Hypothalamus (tissue), 51 donors: ENCODE measurements around the gene PCSK2.

Experiments
- DNase-seq, 51 donors: peaks; one replicate each; lab custom pipeline; 2025; lab: John Stamatoyannopoulos, UW

The PCSK2 gene

GRCh38 chr20:17326096-17326495 is 99.3 kb downstream of the PCSK2 start:
- DNase-seq: no peak

DNA sequence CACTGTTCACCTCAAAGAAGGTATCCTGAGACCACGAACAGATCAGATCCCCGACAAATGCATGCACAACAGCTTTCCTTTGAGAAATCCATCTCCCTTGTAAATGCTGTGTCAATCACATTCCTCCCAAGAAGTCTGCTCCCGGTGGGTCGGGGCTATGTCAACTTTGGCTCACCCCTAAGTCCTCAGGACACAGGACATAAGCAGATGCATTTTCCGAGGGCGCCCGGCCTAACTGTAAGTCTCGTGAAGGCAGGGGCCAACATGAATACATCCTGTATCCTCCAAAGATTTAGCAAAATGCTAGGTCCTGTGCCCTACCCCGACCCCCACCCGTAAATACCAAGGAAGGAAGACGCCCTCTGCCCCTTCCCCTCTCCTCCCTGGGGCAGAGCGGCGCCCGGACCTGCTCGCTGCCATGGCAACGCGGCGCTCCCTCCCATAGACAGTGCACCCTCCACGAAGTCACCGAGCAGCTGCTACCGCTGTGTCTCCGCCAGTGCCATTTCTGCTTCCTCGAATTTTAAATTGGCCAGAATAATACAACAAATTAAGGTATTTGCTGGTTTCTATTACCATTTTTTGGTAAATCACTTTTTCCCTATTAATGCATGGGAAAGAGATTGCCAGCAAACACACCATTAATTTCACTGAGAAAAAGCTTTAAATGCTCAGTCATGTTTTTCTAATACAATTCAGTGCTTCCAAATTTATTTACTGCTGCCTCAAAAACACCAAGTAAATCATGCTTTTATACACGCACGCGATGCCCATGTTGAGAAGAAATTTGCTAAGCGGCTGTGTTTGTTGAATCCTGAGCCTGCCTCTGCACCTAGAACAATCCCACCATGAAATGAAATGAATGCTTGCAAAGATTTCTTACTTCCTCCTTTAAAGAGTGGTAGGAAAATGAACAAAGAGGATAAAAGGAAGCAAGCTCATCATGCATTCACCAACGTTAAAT is 100.6 kb downstream of the PCSK2 start:
- DNase-seq: peak in 11 of 51 donors; percentile 1 to 21 (median 7)

DNA sequence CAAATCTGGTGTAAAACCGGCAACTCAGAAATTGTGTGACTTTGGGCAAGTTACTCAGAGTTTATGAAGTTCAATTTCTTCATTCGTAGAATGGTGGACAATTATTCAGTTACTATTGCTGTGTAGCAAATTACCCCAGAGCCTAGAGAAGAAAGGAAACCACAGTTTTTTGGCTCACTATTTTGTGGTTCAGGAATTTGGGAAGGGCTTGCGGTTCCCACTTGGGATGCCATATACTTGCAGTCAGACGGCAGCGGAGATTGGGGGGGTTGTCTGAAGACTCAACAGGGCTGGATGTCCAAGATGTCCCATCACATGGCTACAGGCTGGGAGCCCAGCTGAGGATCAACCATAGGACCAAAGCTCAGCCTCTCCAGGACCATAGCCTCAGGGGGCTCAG is 108.1 kb downstream of the PCSK2 start:
- DNase-seq: no peak

- DNase-seq: no peak
Measured at GRCh38 chr20:17339000-17339399, 112.2 kb downstream of the PCSK2 start.

- DNase-seq: no peak
Measured at GRCh38 chr20:17343091-17343490, 116.3 kb downstream of the PCSK2 start.

GRCh38 chr20:17343656-17344452 is 117.0 kb downstream of the PCSK2 start:
- no peak for DNase-seq

DNA sequence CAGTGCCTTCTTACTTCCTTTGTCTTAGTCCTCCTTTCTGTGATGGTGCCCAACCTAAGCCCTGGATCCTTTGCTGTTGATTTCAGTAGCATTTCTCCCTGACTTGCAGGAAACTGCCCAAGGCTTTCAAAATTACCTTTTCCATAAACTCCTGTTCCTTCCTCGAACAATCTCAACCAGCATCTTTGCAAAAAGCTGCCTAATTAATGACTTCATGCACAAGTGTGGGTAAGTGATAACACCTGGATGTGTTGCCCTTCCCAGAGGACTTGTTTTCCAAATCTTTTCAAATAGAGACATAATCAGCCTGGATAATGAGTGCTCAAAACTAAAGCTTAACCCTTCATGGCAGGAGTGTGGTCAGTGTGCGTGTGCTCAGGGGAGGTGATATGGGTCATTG is 118.0 kb downstream of the PCSK2 start:
- no peak for DNase-seq

DNA sequence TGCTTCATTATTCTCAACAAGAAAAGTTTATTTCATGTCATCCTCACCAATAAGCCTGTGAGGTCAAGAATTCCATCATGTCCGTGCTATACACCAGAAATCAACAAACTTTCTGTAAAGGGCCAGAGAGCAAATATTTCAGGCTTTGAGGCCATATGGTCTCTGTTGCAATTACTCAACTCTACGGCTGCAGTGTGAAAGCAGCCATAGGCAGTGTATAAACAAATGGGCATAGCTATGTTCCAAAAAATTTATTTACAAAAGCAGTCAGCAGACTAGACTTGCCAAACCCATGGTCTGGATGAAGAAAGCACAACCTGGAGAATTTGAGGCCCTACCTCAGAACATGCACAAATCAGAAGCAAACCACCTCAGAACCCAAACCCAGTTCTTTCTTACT is 118.5 kb downstream of the PCSK2 start:
- DNase-seq: no peak

- no peak for DNase-seq
Measured at GRCh38 chr20:17350321-17350720, 123.5 kb downstream of the PCSK2 start.

- DNase-seq: no peak
Measured at GRCh38 chr20:17357238-17357637, 130.4 kb downstream of the PCSK2 start.

DNA sequence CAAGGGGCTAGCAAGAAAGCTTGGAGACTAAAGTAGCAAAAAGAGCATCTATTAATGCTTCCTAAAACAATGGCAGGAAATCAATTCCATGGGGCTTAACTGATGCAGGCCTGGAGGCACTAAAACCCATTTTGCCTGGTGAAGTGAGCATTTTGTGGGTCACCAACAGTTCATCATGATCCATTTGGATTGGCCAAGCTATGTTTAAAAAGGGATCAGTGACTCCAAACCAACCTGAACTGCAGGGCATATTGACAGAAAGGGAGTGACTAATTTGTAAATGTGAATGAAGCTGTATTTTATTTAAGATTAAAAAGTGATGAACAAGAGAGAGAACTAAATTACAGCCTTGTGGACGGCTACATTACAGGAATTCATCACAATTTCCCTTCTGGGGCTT is 132.0 kb downstream of the PCSK2 start:
- DNase-seq: no peak

- no peak for DNase-seq
Measured at GRCh38 chr20:17364681-17365080, 137.8 kb downstream of the PCSK2 start.

DNA sequence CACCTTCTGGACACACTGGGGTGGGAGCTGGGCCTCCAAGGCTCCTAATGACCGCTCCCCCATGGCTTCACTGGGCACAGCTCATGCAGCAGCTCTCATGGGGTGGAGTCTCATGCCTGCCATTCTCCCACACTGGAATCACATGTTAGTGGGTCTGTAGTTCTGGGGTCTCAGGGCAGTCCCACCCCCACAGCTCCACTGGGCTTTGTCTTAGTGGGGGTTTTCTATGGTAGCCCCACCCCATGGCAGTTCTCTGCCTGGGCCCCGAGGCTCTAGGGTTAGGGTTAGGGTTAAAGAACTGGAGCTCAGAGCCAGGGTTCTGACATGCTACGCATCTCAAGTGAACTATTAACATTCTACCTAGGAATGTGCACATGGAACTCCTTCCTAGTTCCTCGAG is 139.0 kb downstream of the PCSK2 start:
- DNase-seq: no peak

- no peak for DNase-seq
Measured at GRCh38 chr20:17369506-17369905, 142.7 kb downstream of the PCSK2 start.

DNA sequence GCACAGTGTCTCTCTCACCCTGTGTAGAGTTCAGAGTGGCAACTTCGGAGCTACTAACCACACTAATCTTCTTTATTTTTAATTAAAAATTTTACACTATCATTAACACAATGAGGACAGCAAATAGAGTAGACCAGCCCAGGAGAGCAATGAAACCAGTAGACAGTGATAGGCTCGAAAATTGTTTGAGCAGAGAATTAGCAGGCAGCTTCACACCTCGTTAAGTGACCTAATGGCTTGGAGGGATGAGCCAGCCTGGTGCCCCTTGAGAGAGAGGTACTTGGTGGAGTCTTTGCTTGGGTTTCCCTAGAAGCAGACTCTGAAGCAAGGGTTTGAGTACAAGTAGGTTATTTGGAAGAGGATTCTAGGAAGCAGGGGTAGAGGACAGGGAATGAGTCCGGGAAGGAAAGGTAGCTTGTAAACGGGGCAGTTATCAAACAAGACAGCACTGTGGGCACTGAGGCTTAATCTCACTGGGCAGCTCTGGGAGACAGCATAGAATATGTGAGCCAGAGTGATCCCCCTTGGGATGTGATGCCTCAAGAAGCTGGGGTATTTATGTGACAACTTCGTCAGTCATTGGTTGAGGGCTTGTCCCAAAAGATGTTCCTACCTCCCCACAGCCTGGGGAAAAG is 146.1 kb downstream of the PCSK2 start:
- no peak for DNase-seq

DNA sequence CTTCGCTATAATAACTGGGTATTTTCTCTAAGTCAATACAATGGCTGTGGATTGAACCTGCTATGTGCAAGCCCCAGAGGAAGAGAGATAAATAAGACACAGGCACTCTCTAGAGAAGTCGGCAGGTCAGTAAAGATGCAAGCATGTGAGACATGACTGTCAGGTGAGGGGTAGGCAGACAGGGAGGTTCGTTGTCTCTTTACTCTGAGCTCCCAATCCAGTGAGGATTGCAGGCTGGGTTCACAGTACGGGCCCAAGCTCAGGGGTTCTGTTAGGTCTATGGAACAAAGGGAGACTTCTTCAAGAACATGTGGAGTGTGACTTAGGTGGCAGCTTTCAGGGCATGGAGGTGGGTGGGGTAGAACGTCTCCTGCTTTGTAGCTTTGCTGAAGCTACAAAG is 147.2 kb downstream of the PCSK2 start:
- no peak for DNase-seq

DNA sequence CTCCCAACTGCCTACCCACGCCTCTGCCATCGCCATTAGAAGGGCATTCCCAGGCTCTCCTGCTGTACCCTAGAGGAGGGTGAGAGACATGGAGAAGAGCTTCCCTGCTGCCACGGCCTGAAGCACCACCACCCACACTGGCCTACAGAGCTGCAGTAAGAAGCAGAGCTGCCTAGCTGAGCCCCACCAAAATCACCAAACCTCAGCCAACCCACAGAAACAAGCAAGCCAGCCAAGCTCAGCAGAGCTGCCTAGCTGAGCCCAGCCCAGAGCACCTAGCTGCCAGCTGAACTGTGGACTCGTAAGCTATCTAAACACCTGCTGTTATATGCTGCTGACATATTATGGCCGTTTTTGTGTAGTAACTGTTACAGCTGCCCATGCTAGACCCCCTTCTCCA is 149.2 kb downstream of the PCSK2 start:
- DNase-seq: no peak

DNA sequence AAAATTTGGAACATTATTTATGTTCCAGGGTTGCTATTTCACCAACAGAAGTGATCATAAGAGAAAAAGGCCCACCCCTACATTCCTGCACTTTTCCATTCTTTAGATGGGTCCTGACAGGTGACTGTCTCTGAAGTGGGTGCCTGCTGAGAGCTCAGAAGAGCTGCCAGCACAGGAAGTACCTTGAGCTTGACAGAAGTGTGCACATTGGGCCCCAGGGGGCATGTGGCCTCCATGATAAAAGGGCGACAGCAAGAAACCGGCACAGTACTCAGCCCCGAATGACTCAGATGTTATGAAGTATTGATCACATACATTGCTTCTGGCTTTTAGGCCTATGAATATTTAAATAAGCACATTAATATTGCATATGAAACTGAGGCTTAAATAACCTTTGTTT is 150.4 kb downstream of the PCSK2 start:
- no peak for DNase-seq

DNA sequence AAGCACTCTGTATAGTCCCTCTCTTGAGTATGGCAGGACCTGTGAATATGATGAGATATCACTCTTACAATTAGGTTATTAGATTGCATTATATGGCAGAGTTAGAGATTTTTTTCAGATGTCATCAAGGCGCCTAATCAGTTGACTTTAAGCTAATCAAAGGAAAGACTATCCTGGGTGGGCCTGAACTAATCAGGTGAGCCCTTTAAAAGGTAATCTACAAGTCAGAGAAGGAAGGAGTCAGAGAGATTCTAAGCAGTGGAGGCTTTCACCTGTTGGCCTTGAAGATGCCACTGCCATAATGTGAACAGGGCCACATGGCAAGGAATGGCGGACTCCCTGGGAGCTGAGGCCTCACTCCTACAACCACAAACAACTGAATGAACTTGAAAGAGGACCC is 152.8 kb downstream of the PCSK2 start:
- no peak for DNase-seq

DNA sequence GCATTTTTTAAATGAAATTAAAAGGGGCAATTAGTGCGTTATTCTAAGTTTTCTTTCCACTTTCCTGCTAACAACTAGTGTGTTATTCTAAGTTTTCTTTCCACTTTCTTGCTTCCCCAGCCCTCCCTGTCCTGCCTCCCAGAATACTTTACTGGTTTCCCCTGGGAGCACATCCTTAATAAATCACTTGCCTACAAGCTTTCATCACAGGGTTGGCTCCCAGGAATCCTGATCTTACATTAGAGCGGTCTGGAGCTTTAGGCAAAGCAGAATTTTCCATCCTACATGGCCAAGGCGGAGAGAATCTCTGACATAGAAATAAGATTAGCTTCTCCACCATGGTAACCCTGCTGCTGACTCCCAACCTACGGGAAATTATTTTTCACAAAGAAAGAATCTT is 154.0 kb downstream of the PCSK2 start:
- DNase-seq: no peak

- no peak for DNase-seq
Measured at GRCh38 chr20:17381724-17382123, 154.9 kb downstream of the PCSK2 start.
